Measurements from ENCODE around the gene TOMM5.

DNA sequence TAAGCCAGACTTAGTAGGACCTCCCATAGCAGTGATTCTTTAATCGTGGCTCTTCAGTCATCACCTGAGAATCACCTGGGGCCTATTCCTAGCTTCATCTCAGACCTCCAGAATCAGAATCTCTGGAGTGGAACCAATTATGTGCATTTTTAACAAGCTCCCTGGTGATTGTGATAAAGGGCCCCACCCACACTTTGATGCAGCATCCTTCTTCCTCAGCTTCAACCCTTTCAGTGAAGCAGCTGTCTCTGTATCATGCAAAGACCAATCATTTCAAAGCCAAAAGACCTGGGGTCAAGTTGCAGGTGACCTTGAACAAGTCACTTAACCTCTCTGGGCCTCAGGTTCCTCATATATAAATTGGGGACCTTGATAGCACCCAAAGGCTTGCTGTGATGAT lies 33.3 kb downstream of the TOMM5 start:
- TF ChIP-seq, protein P1, sequence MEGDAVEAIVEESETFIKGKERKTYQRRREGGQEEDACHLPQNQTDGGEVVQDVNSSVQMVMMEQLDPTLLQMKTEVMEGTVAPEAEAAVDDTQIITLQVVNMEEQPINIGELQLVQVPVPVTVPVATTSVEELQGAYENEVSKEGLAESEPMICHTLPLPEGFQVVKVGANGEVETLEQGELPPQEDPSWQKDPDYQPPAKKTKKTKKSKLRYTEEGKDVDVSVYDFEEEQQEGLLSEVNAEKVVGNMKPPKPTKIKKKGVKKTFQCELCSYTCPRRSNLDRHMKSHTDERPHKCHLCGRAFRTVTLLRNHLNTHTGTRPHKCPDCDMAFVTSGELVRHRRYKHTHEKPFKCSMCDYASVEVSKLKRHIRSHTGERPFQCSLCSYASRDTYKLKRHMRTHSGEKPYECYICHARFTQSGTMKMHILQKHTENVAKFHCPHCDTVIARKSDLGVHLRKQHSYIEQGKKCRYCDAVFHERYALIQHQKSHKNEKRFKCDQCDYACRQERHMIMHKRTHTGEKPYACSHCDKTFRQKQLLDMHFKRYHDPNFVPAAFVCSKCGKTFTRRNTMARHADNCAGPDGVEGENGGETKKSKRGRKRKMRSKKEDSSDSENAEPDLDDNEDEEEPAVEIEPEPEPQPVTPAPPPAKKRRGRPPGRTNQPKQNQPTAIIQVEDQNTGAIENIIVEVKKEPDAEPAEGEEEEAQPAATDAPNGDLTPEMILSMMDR (IDR thresholded peaks at IDR 0.05; ENCODE audit: low read depth, low read length, poor library complexity, severe bottlenecking), result no peak
- no peak for TF ChIP-seq EZH2phosphoT487 (IDR thresholded peaks at IDR 0.05; ENCODE audit: borderline replicate concordance, low read length)
